ENCODE measurements around the gene TPSG1. TPM values are rescaled to one million over a fixed set of nuclear protein-coding genes. Genes with fewer than 3 reads are reported as not detected.
"Not testable (repeated sequence)": the region's sequence is repeated elsewhere in the genome, so short reads cannot be mapped to it uniquely, and the experiment has no call there.

TPSG1 gene
- total and polyA plus RNA-seq, 2 experiments from 2014 or later, result 0.81 TPM; not detected in 1

- no peaks in the 10 kb centered on the region for H3K27me3 ChIP-seq (ENCODE audit: insufficient read depth)
- Mint-ChIP-seq H3K4me1 (peaks cover 3% of the 10 kb centered on the region; the same call in 2 of the 3 replicates), H3K36me3 (ENCODE audit: low read depth) (peaks cover 5% of the 10 kb centered on the region; the same call in 1 of the 3 replicates), H3K4me3 (no peak overlapping the region; the same call in 2 of the 3 replicates), H3K27me3 (ENCODE audit: insufficient read depth, low read depth, poor library complexity) (peaks cover 13% of the 10 kb centered on the region), H3K9me3 (no peaks in the 10 kb centered on the region; the same call in 1 of the 3 replicates), H3K27ac (no peak overlapping the region)
- H3K4me1 ChIP-seq (ENCODE audit: insufficient read depth), result no peaks in the 10 kb centered on the region; the same call in 1 of the 2 replicates
- no peaks in the 10 kb centered on the region for H3F3A ChIP-seq (replicated peaks; ENCODE audit: low read depth)
- H3K27ac ChIP-seq (ENCODE audit: low read depth), result no peak overlapping the region
- ATAC-seq (no peak), DNase-seq (ENCODE audit: low spot score) (no peak)
- H3K36me3 ChIP-seq (ENCODE audit: insufficient read depth), result no peaks in the 10 kb centered on the region
- no peaks in the 10 kb centered on the region for H3K79me2 ChIP-seq (replicated peaks; ENCODE audit: insufficient read depth)
- no peaks in the 10 kb centered on the region for H4K20me1 ChIP-seq (replicated peaks; ENCODE audit: insufficient read depth)
- no peaks in the 10 kb centered on the region for H3K9me2 ChIP-seq (ENCODE audit: insufficient read depth)
- H2AFZ ChIP-seq, result no peak overlapping the region
- no peak for TF ChIP-seq EZH2phosphoT487 (IDR thresholded peaks at IDR 0.05; ENCODE audit: unreplicated experiment)
- TF ChIP-seq ETS1 (IDR thresholded peaks at IDR 0.05), result no peak
- no peak for TF ChIP-seq POLR2AphosphoS5 (IDR thresholded peaks at IDR 0.05; ENCODE audit: low read depth)
- H3K4me2 ChIP-seq, result no peak overlapping the region
- H3K4me3 ChIP-seq, result no peak overlapping the region
Measured at GRCh38 chr16:1272453-1273198, 47.6 kb upstream of the TPSG1 start.

GRCh38 chr16:1271724-1272413, 46.8 kb upstream of the TPSG1 start:
- H3K79me2 ChIP-seq (replicated peaks; ENCODE audit: insufficient read depth); H2AFZ ChIP-seq; H3K9me3 Mint-ChIP-seq; H3K27ac Mint-ChIP-seq; ATAC-seq; H4K20me1 ChIP-seq (replicated peaks; ENCODE audit: insufficient read depth); H3K27me3 ChIP-seq (ENCODE audit: insufficient read depth); H3K9me2 ChIP-seq (ENCODE audit: insufficient read depth); DNase-seq (ENCODE audit: low spot score); H3K27ac ChIP-seq (ENCODE audit: low read depth); H3K4me1 ChIP-seq (ENCODE audit: insufficient read depth); H3F3A ChIP-seq (replicated peaks; ENCODE audit: low read depth); H3K4me2 ChIP-seq; H3K36me3 Mint-ChIP-seq (ENCODE audit: low read depth); H3K4me3 Mint-ChIP-seq; H3K4me3 ChIP-seq; H3K4me1 Mint-ChIP-seq; H3K36me3 ChIP-seq (ENCODE audit: insufficient read depth): not testable (repeated sequence)
- H3K27me3 Mint-ChIP-seq (ENCODE audit: insufficient read depth, low read depth, poor library complexity), result peaks cover 10% of the 10 kb centered on the region

DNA sequence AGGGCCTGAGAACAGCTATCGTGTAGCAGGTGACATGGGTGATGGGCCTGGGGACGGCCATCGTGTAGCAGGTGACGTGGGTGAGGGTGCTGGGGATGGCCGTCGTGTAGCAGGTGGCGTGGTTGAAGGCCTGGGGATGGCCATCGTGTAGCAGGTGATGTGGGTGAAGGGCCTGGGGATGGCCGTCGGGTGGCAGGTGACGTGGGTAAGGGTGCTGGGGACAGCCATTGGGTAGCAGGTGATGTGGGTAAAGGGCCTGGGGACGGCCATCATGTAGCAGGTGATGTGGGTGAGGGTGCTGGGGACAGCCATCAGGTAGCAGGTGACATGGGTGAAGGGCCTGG, 46.3 kb upstream of the TPSG1 start:
- H3K9me3 Mint-ChIP-seq, result peaks cover 3% of the 10 kb centered on the region; the same call in 2 of the 3 replicates
- peaks cover 5% of the 10 kb centered on the region; the same call in 1 of the 3 replicates for H3K36me3 Mint-ChIP-seq (ENCODE audit: low read depth)
- Histone ChIP-seq H3K4me1 (ENCODE audit: insufficient read depth) (no peaks in the 10 kb centered on the region), H3F3A (replicated peaks; ENCODE audit: low read depth) (no peaks in the 10 kb centered on the region), H2AFZ (no peak overlapping the region), H4K20me1 (replicated peaks; ENCODE audit: insufficient read depth) (no peaks in the 10 kb centered on the region), H3K27me3 (ENCODE audit: insufficient read depth) (no peaks in the 10 kb centered on the region), H3K27ac (ENCODE audit: low read depth) (no peak overlapping the region), H3K36me3 (ENCODE audit: insufficient read depth) (no peaks in the 10 kb centered on the region), H3K4me3 (no peak overlapping the region), H3K79me2 (replicated peaks; ENCODE audit: insufficient read depth) (no peaks in the 10 kb centered on the region), H3K9me2 (ENCODE audit: insufficient read depth) (no peaks in the 10 kb centered on the region), H3K4me2 (no peak overlapping the region)
- H3K27ac Mint-ChIP-seq, result no peak overlapping the region
- DNase-seq (ENCODE audit: low spot score), result no peak
- no peak for ATAC-seq
- H3K4me1 Mint-ChIP-seq, result peaks cover 2% of the 10 kb centered on the region; the same call in 2 of the 3 replicates
- H3K4me3 Mint-ChIP-seq, result no peak overlapping the region
- peaks cover 13% of the 10 kb centered on the region for H3K27me3 Mint-ChIP-seq (ENCODE audit: insufficient read depth, low read depth, poor library complexity)
- TF ChIP-seq, protein P1, sequence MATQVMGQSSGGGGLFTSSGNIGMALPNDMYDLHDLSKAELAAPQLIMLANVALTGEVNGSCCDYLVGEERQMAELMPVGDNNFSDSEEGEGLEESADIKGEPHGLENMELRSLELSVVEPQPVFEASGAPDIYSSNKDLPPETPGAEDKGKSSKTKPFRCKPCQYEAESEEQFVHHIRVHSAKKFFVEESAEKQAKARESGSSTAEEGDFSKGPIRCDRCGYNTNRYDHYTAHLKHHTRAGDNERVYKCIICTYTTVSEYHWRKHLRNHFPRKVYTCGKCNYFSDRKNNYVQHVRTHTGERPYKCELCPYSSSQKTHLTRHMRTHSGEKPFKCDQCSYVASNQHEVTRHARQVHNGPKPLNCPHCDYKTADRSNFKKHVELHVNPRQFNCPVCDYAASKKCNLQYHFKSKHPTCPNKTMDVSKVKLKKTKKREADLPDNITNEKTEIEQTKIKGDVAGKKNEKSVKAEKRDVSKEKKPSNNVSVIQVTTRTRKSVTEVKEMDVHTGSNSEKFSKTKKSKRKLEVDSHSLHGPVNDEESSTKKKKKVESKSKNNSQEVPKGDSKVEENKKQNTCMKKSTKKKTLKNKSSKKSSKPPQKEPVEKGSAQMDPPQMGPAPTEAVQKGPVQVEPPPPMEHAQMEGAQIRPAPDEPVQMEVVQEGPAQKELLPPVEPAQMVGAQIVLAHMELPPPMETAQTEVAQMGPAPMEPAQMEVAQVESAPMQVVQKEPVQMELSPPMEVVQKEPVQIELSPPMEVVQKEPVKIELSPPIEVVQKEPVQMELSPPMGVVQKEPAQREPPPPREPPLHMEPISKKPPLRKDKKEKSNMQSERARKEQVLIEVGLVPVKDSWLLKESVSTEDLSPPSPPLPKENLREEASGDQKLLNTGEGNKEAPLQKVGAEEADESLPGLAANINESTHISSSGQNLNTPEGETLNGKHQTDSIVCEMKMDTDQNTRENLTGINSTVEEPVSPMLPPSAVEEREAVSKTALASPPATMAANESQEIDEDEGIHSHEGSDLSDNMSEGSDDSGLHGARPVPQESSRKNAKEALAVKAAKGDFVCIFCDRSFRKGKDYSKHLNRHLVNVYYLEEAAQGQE (IDR thresholded peaks at IDR 0.05; ENCODE audit: unreplicated experiment), result no peak
- TF ChIP-seq, protein P2, sequence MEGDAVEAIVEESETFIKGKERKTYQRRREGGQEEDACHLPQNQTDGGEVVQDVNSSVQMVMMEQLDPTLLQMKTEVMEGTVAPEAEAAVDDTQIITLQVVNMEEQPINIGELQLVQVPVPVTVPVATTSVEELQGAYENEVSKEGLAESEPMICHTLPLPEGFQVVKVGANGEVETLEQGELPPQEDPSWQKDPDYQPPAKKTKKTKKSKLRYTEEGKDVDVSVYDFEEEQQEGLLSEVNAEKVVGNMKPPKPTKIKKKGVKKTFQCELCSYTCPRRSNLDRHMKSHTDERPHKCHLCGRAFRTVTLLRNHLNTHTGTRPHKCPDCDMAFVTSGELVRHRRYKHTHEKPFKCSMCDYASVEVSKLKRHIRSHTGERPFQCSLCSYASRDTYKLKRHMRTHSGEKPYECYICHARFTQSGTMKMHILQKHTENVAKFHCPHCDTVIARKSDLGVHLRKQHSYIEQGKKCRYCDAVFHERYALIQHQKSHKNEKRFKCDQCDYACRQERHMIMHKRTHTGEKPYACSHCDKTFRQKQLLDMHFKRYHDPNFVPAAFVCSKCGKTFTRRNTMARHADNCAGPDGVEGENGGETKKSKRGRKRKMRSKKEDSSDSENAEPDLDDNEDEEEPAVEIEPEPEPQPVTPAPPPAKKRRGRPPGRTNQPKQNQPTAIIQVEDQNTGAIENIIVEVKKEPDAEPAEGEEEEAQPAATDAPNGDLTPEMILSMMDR (conservative IDR thresholded peaks at IDR 0.05; ENCODE audit: low read depth in 2 of 2), result no peak
- no peak for TF ChIP-seq CREB1 (CRISPR knock-in tag; IDR thresholded peaks at IDR 0.05; ENCODE audit: low read depth)
- TF ChIP-seq EZH2 (IDR thresholded peaks at IDR 0.05; ENCODE audit: low read depth, unreplicated experiment), result no peak

All from GM23338 (cell line).